Panc1 (cell line): Measurements from ENCODE around the gene DPPA5.

Source experiments
- CTCF ChIP-seq: fragments of 450-650 bp; IDR thresholded peaks from 2 replicates; pipeline ENCODE4 v1.5.1; 2017; ENCODE audit warnings: mild to moderate bottlenecking
- POLR2AphosphoS5 ChIP-seq: IDR thresholded peaks from 2 replicates; pipeline ENCODE4 v1.6.1; 2012; ENCODE audit warnings: mild to moderate bottlenecking, low read depth, low read length, moderate library complexity
- SIN3A ChIP-seq: IDR thresholded peaks from 2 replicates; pipeline ENCODE4 v1.6.1; 2012; ENCODE audit warnings: low read depth, mild to moderate bottlenecking, low read length, moderate library complexity, borderline replicate concordance; ENCODE audit not compliant: insufficient read depth
- TCF7L2 ChIP-seq: IDR thresholded peaks from 2 replicates; pipeline ENCODE4 v1.6.1; 2011; ENCODE audit warnings: mild to moderate bottlenecking, low read depth, low read length, inconsistent platforms

- TF ChIP-seq CTCF (no peak), POLR2AphosphoS5 (no peak), TCF7L2 (no peak), SIN3A (no peak)
Measured at GRCh38 chr6:73368675-73369074, 14.6 kb upstream of the DPPA5 start.
